Activated T-helper 2 cell treated with anti-CD3 and anti-CD28 coated beads, Interferon-gamma antibody, Interleukin-2, Interleukin-4, amounts not matched to agents 10 μg/mL and 5 μg/mL and 100 μg/mL, durations not matched to agents 14 hours and 24 hours and 36 hours (primary cell): ENCODE results near the gene LRRC27. TPM values are rescaled to one million over a fixed set of nuclear protein-coding genes. Genes with fewer than 3 reads are reported as not detected.

ENCODE experiments used
- DNase-seq: peaks from one replicate; pipeline ENCODE4 v3.0.0; 2021; ENCODE audit warnings: low spot score
- H3K27ac Mint-ChIP-seq: one replicate; pipeline ENCODE4 v1.8.0; 2021; ENCODE audit warnings: mixed read lengths
- H3K27me3 Mint-ChIP-seq: one replicate; pipeline ENCODE4 v1.8.0; 2021; ENCODE audit warnings: low read depth, mixed read lengths
- H3K36me3 Mint-ChIP-seq: one replicate; pipeline ENCODE4 v1.8.0; 2021; ENCODE audit warnings: low read depth, mixed read lengths
- H3K4me1 Mint-ChIP-seq: one replicate; pipeline ENCODE4 v1.8.0; 2021; ENCODE audit warnings: low read depth, mixed read lengths
- H3K4me3 Mint-ChIP-seq: one replicate; pipeline ENCODE4 v1.8.0; 2021; ENCODE audit warnings: low read depth, mild to moderate bottlenecking, moderate library complexity, mixed read lengths
- H3K9me3 Mint-ChIP-seq: one replicate; pipeline ENCODE4 v1.8.0; 2021; ENCODE audit warnings: mixed read lengths
- intact Hi-C: fragments of 100-400 bp; cut with micrococcal nuclease; formaldehyde crosslinking; loops from one replicate; pipeline ENCODE4 v1.15.1; 2023
- total RNA-seq: library from RNA; stranded (reverse); gene quantifications from 2 replicates; pipeline ENCODE4 v1.2.3, GENCODE V29; 2022

LRRC27 gene
- total RNA-seq, 1 donor from 2014 or later = 3.5 TPM

GRCh38 chr10:132414402-132415016 lies 82.5 kb downstream of the LRRC27 start:
- Mint-ChIP-seq H3K4me3 (no peak overlapping the region), H3K36me3 (no peaks in the 10 kb centered on the region), H3K27me3 (no peaks in the 10 kb centered on the region), H3K9me3 (no peaks in the 10 kb centered on the region), H3K27ac (no peak overlapping the region), H3K4me1 (no peaks in the 10 kb centered on the region)
- intact Hi-C loops = no loop called here
- no peak for DNase-seq

DNA sequence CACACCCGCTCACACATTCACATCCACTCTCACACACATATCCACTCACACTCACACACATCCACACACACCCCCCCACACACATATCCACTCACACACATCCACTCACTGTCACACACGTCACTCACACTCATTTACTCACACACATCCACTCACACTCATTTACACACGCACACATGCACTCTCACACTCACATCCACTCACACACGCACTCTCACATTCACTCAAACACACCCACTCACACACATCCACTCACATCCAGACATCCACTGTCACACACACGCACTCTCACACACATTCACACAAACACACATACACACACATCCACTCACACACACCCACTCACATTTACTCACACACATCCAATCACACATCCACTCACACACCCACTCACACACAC lies 83.3 kb downstream of the LRRC27 start:
- intact Hi-C loops = no loop called here
- no peaks in the 10 kb centered on the region for H3K36me3 Mint-ChIP-seq
- no peak overlapping the region for H3K4me3 Mint-ChIP-seq
- no peak overlapping the region for H3K27ac Mint-ChIP-seq
- H3K9me3 Mint-ChIP-seq = no peaks in the 10 kb centered on the region
- H3K27me3 Mint-ChIP-seq = no peaks in the 10 kb centered on the region
- no peak for DNase-seq
- H3K4me1 Mint-ChIP-seq = no peaks in the 10 kb centered on the region

- intact Hi-C loops = no loop called here
- no peak overlapping the region for H3K4me3 Mint-ChIP-seq
- no peaks in the 10 kb centered on the region for H3K36me3 Mint-ChIP-seq
- H3K27ac Mint-ChIP-seq = no peak overlapping the region
- no peak for DNase-seq
- H3K4me1 Mint-ChIP-seq = no peaks in the 10 kb centered on the region
- H3K27me3 Mint-ChIP-seq = no peaks in the 10 kb centered on the region
- no peaks in the 10 kb centered on the region for H3K9me3 Mint-ChIP-seq
Measured at GRCh38 chr10:132415956-132416355, 84.0 kb downstream of the LRRC27 start.

DNA sequence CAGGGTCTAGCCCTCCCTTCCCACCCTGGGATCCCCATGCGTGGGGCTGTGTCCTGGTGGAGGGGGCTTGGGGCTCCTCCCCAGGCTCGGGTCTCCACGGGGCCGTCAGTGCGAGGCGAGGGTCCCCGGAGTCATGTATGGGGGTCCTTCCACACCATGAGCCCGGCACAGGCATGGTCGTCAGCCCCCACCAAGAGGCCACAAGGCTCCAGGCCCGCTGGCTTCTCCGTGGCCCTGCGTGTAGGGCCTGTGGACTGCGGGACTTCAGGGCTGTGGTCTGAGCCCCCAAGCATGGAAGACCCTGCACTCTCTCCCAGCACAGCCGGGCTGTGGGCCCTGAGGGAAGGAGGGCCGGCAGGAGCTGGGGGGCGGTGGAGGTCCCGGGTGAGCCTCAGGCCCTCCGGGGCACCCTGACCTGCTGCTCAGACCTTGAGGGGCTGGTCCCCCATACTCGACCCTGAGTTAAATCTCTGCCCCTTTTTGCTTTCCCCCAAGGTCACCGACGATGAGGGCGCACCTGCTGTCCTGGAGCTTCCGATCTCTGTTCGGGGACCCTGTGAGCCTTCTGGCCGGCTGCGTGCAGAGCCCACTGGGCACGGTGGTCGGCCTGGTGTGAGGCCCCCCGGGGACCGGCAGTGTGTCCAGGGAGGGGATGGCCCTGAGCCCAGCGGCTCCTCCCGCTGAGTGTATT lies 84.7 kb downstream of the LRRC27 start:
- Mint-ChIP-seq H3K36me3 (no peaks in the 10 kb centered on the region), H3K4me1 (no peaks in the 10 kb centered on the region), H3K27ac (no peak overlapping the region), H3K9me3 (no peaks in the 10 kb centered on the region), H3K4me3 (no peak overlapping the region), H3K27me3 (no peaks in the 10 kb centered on the region)
- DNase-seq = no peak
- intact Hi-C loops = no loop called here

GRCh38 chr10:132417257-132417910 lies 85.4 kb downstream of the LRRC27 start:
- Mint-ChIP-seq H3K27ac (no peak overlapping the region), H3K27me3 (no peaks in the 10 kb centered on the region), H3K4me1 (no peaks in the 10 kb centered on the region), H3K9me3 (no peaks in the 10 kb centered on the region), H3K36me3 (no peaks in the 10 kb centered on the region), H3K4me3 (no peak overlapping the region)
- intact Hi-C loops = no loop called here
- DNase-seq = no peak

DNA sequence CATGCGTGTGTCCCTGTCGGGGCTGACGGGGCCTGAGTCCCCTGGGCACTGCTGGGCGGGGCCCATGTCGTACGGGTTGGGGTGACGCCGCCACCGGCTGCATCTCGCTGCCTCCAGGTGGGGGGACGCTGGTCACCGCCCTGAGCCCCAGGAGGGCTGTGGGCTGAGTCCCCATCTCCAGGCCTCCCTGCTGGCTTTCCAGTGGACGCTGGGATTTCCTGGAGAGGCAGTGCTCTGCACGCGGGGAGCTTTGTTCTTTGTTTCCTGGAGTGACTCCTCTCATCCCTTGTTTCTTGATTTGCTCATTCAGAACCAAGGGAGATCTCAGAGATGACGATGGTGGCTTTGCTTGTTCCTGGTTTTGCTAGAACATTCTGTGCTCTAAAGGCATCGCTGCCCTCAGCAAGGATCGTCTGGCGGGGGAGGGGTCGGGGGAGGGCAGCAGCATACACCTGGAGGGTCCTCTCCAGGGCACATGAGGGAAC lies 86.0 kb downstream of the LRRC27 start:
- DNase-seq = no peak
- H3K4me3 Mint-ChIP-seq = no peak overlapping the region
- H3K27me3 Mint-ChIP-seq = no peaks in the 10 kb centered on the region
- intact Hi-C loops = no loop called here
- H3K4me1 Mint-ChIP-seq = peaks cover 3% of the 10 kb centered on the region
- H3K9me3 Mint-ChIP-seq = no peaks in the 10 kb centered on the region
- no peak overlapping the region for H3K27ac Mint-ChIP-seq
- H3K36me3 Mint-ChIP-seq = no peaks in the 10 kb centered on the region

DNA sequence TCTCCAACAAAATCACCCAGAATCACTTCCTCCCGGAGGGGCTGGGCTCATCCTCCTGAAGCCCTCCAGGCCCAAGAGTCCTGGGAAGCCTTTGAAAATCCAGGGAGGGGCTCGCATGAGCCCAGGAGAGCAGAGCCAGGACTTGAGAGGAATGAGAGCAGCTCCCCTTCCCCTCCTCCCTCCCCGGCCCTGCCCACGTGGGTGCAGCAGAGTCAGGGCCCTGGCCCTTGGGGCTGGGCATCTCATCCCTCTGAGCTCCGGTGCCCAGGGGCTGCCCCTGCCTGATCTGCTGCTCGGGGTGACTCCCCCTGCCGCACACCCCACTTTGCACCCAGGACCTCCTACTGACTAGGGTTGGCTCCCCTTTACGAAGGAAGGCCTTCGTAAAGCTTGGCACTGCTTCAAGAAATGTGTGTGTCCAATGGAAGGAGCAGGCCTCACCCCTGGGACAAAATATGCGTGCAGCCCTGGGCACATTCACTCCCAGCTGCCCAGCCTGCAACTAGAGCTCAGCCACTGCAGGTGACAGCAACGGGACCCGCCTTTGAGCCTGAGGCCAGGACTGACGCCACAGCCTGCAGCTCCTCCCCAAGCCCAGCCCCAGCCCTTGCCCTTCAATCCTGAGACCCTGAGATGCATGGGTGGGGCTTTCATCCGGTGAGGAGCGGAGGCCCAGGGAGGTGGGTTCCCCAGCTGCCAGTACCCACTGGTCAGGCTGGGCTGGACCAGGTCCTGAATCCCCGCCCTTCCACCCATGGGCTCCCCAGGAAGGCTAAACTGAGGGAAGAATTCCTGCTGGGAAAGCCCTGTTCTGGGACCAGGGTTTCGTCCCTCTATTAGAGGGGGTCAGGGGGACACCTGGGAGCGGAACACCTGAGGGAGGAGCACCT lies 86.8 kb downstream of the LRRC27 start:
- Mint-ChIP-seq H3K27ac (no peak overlapping the region), H3K36me3 (no peaks in the 10 kb centered on the region)

GRCh38 chr10:132419538-132420468 lies 87.8 kb downstream of the LRRC27 start:
- H3K4me1 Mint-ChIP-seq = peaks cover 7% of the 10 kb centered on the region
- H3K4me3 Mint-ChIP-seq = no peak overlapping the region
- H3K27ac Mint-ChIP-seq = no peak overlapping the region
- DNase-seq = no peak
- intact Hi-C loops = no loop called here
- no peaks in the 10 kb centered on the region for H3K9me3 Mint-ChIP-seq
- H3K36me3 Mint-ChIP-seq = no peaks in the 10 kb centered on the region
- no peaks in the 10 kb centered on the region for H3K27me3 Mint-ChIP-seq

More for the DNA sequence above, 86.8 kb downstream of the LRRC27 start:
- H3K27me3 Mint-ChIP-seq = no peaks in the 10 kb centered on the region
- intact Hi-C loops = no loop called here
- H3K9me3 Mint-ChIP-seq = no peaks in the 10 kb centered on the region
- DNase-seq = no peak
- H3K4me1 Mint-ChIP-seq = peaks cover 7% of the 10 kb centered on the region
- no peak overlapping the region for H3K4me3 Mint-ChIP-seq

DNA sequence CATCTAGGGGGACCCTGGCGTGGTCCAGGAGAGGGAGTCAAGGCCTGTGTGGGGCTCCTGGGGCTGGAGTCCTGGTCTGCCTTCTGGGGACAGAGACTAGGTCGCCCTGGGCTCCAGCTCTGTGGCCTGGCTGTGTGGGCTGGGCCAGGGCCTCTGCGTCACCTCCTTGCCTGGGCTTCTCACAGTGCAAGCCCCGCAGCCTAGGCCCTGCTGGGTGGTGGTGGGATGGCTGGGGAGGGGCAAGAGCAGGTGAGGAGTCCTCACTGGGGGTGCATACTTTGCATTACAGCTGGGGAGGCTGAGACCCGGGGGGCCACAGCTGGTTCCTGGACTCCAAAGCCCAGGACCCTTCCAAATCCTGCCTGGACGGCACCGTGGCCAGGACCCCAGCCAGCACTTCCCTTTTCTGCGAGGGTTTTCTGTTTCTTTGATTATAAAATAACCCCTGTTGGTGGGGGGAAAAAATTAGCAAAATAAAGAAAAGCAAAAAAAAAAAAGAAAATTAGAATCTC lies 88.5 kb downstream of the LRRC27 start:
- Mint-ChIP-seq H3K4me3 (no peak overlapping the region), H3K27me3 (no peaks in the 10 kb centered on the region)
- intact Hi-C loops = no loop called here

GRCh38 chr10:132420981-132421846 lies 89.2 kb downstream of the LRRC27 start:
- no peaks in the 10 kb centered on the region for H3K9me3 Mint-ChIP-seq

More for the DNA sequence above, 88.5 kb downstream of the LRRC27 start:
- Mint-ChIP-seq H3K4me1 (peaks cover 7% of the 10 kb centered on the region), H3K27ac (no peak overlapping the region), H3K9me3 (no peaks in the 10 kb centered on the region), H3K36me3 (no peaks in the 10 kb centered on the region)
- no peak for DNase-seq

More at GRCh38 chr10:132420981-132421846, 89.2 kb downstream of the LRRC27 start:
- Mint-ChIP-seq H3K36me3 (no peaks in the 10 kb centered on the region), H3K4me1 (peaks cover 7% of the 10 kb centered on the region), H3K4me3 (no peak overlapping the region), H3K27me3 (no peaks in the 10 kb centered on the region), H3K27ac (no peak overlapping the region)
- intact Hi-C loops = no loop called here
- no peak for DNase-seq
